Astrocyte (in vitro differentiated cells and primary cell): Measurements from ENCODE around the gene RBM17.

Experiments
- CTCF ChIP-seq: IDR thresholded peaks from 2 replicates; pipeline ENCODE4 v1.5.1; 2011; ENCODE audit warnings: low read depth, mild to moderate bottlenecking, inconsistent platforms, low read length, moderate library complexity; ENCODE audit not compliant: insufficient read depth
- EZH2 ChIP-seq: IDR thresholded peaks from 2 replicates; pipeline ENCODE4 v1.6.1; 2012; ENCODE audit warnings: mild to moderate bottlenecking, low read length, inconsistent platforms; ENCODE audit not compliant: insufficient read depth

DNA sequence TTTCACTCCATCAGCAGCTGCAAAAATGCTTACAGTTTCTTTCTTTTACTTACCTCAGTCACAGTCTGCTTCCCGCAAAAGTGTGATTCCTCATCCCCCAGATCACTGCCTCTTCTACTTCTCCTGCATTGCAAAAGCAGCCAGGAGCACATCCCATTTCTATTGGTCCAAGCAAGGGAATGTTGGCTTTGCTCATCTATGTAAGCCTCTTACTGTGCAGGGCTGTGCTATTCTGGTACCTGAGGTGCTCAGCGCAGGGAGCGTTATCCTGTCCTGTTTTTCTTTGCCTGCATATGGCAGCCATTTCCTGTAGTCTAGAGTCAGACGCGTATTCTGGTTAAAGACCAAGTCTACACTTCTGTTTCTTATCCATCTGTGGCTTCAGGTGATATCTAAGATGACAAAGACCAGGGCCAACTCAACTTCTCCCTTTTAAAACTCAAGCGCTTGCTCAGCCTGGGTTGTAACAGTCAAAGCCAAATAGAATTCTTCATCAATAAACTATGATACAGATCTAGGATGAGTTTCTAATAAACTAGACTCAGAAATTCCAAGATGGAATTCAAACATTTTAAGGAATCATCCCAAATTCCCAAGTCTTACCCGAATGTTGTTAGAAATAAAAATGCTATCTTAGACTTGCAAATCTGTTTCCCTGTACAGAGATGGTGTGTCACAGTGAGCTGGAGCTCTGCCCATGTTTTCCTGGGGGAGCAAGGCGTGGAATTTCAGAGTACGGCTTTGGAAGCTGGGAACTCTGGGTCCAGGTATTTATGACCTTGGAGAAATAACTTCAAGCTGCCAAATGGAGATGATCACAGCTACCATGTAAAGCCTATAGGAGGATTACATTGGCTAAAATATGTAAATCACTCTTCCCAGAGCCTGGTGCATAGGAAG, 6.1 kb upstream of the RBM17 start:
- TF ChIP-seq CTCF (no peak), EZH2 (no peak)
